RWPE2 (cell line): ENCODE measurements around the gene KDELR1.
A peak's percentile ranks its signal among the peaks of the same experiment; 100 is the strongest.

ENCODE experiments used
- ATAC-seq: fragments of 200-7000 bp; cut with Tn5 transposase; 3 replicates; pipeline ENCODE4 v1.9.1; 2021; ENCODE audit warnings: low read depth
- DNase-seq: peaks from one replicate; pipeline ENCODE4 v3.0.0-alpha.2; 2020; ENCODE audit warnings: low spot score
- H3K27ac ChIP-seq: fragments of 450-650 bp; 2 replicates; pipeline ENCODE4 v1.5.1; 2017; ENCODE audit warnings: mild to moderate bottlenecking; ENCODE audit not compliant: poor library complexity, severe bottlenecking
- H3K27me3 ChIP-seq: fragments of 250-450 bp; sonication (Bioruptor Pico); 2 replicates; pipeline ENCODE4 v1.5.1; 2021; ENCODE audit warnings: mild to moderate bottlenecking, moderate library complexity; ENCODE audit not compliant: insufficient read depth, poor library complexity, severe bottlenecking
- H3K36me3 ChIP-seq: fragments of 250-450 bp; sonication (Bioruptor Pico); 2 replicates; pipeline ENCODE4 v1.5.1; 2020; ENCODE audit warnings: low read depth, mild to moderate bottlenecking, moderate library complexity
- H3K4me1 ChIP-seq: fragments of 250-450 bp; sonication (Bioruptor Pico); 2 replicates; pipeline ENCODE4 v1.5.1; 2021; ENCODE audit warnings: mild to moderate bottlenecking, moderate library complexity; ENCODE audit not compliant: insufficient read depth, poor library complexity, severe bottlenecking
- H3K4me3 ChIP-seq: fragments of 250-450 bp; sonication (Bioruptor Pico); 2 replicates; pipeline ENCODE4 v1.5.1; 2021; ENCODE audit warnings: mild to moderate bottlenecking, moderate library complexity; ENCODE audit not compliant: severe bottlenecking
- H3K9me3 ChIP-seq: fragments of 250-450 bp; sonication (Bioruptor Pico); 2 replicates; pipeline ENCODE4 v1.5.1; 2021; ENCODE audit warnings: mild to moderate bottlenecking, moderate library complexity; ENCODE audit not compliant: severe bottlenecking
- CTCF ChIP-seq: fragments of 450-650 bp; IDR thresholded peaks from one replicate; pipeline ENCODE4 v1.5.1; 2017; ENCODE audit warnings: mild to moderate bottlenecking, moderate library complexity; ENCODE audit not compliant: poor library complexity, severe bottlenecking

Gene KDELR1

DNA sequence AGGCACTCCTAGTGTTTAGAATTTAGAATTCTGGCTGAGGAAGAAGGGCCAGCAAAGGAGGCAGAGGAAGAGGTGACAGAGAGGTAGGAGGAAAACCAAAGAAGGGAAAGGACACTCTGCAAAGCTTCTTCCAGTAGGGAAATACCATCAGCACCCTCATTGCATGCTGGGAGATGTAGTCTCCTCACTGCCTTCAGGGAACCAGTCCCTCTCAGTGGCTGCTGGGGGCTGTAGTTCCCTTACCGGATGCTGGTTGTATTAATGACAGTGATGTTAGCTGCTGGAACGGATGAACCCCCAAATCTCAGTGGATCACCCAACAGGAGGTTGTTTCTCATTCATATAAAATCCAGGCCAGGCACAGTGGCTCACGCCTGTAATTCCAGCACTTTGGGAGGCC is 12.3 kb upstream of the KDELR1 start:
- H3K4me3 ChIP-seq = no peak overlapping the region
- H3K36me3 ChIP-seq = no peaks in the 10 kb centered on the region
- peak; percentile 68 for ATAC-seq
- H3K27ac ChIP-seq = no peak overlapping the region
- TF ChIP-seq CTCF = no peak
- DNase-seq = no peak
- no peaks in the 10 kb centered on the region for H3K9me3 ChIP-seq
- peaks cover 4% of the 10 kb centered on the region for H3K4me1 ChIP-seq
- H3K27me3 ChIP-seq = no peaks in the 10 kb centered on the region

DNA sequence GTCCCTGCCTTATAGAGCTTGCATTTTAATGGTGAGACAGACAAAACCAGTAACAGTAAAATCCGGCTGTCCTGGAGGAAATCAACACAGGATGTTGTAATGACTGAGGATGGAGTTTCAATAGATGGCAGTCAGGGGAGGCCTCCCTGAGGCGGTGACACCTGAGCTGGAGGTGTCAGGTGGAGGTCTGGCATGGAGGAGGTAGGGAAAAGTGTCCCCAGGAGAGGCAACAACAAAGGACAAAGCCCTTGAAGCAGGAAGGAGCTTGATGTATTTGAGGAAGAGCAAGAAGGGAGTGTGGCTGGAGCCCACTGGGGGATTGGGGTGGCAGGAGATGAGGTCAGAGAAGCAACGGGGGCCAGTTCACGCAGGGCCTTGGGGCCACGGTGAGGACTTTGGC is 9.9 kb upstream of the KDELR1 start:
- Histone ChIP-seq H3K27me3 (no peaks in the 10 kb centered on the region), H3K36me3 (no peaks in the 10 kb centered on the region), H3K27ac (no peak overlapping the region), H3K4me3 (no peak overlapping the region), H3K4me1 (peaks cover 6% of the 10 kb centered on the region), H3K9me3 (no peaks in the 10 kb centered on the region)
- no peak for DNase-seq
- no peak for ATAC-seq
- TF ChIP-seq CTCF = no peak

DNA sequence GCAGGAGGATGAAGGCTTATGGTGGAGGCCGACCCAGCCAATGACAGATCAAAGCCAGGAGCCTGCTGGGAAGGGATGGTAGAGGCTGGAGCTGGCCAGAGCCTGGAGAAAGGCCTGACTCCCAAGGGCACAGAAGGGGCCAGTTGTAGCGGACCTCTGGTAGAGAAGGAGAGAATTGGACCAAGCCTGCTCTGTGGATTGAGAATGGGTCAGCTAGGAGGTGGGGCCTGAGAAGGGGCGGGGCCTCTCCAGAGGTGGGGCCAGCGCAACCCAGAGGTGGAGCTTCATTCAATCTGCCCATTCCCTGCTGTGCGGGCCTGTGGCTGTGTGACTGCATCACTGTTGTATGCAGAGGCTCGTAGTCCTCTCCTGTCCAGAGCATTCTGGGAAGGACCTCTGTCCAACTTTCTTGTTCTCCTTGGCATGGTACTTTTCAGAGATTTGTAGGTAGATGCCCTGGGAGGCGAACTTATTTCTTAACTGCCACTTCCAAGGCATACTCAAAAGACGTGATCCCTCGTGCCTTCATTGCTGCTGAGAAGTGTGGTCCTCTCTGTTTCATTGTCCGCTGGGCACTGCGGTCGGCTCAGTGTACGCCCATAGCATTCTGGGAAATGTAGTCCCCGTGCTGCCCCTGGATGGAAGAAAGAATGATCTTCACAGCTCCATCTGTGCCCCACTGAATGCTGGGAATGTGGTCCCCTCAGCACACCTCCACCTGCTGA is 8.8 kb upstream of the KDELR1 start:
- Histone ChIP-seq H3K27ac (no peak overlapping the region), H3K4me3 (no peak overlapping the region), H3K36me3 (no peaks in the 10 kb centered on the region), H3K4me1 (peaks cover 6% of the 10 kb centered on the region), H3K9me3 (no peaks in the 10 kb centered on the region), H3K27me3 (no peaks in the 10 kb centered on the region)
- no peak for DNase-seq
- TF ChIP-seq CTCF = no peak
- peak; percentile 56 for ATAC-seq

DNA sequence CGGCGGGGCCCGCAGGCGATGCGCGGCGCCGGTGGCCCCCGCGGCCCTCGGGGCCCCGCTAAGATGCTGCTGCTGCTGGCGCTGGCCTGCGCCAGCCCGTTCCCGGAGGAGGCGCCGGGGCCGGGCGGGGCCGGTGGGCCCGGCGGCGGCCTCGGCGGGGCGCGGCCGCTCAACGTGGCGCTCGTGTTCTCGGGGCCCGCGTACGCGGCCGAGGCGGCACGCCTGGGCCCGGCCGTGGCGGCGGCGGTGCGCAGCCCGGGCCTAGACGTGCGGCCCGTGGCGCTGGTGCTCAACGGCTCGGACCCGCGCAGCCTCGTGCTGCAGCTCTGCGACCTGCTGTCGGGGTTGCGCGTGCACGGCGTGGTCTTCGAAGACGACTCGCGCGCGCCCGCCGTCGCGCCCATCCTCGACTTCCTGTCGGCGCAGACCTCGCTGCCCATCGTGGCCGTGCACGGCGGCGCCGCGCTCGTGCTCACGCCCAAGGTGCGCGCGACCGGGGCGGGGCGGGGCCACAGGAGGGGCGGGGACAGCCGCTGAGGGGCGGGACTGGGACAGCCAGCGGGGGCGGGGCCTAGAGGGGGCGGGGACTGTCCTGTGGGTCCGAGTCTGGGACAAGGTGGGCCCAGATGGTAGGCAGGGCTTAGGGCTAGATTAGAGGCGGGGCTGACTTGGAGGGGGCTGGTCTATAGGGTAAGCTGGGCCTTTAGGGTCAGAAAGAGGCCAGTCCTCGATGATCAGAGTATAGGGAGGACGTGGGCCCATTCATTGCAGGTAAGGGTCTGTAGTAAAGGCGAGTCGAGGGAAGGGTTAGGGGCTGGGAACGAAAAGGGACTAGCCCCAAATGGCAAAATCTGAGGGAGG is 7.3 kb upstream of the KDELR1 start:
- ATAC-seq (peak; percentile 30), DNase-seq (peak; percentile 92)
- peaks cover 6% of the 10 kb centered on the region for H3K4me1 ChIP-seq
- peaks cover 8% of the 10 kb centered on the region for H3K27me3 ChIP-seq
- peak overlapping the region; percentile 72 for H3K4me3 ChIP-seq
- H3K9me3 ChIP-seq = no peaks in the 10 kb centered on the region
- no peak for TF ChIP-seq CTCF
- no peaks in the 10 kb centered on the region for H3K36me3 ChIP-seq
- H3K27ac ChIP-seq = peak overlapping the region; percentile 83

GRCh38 chr19:48398102-48398374 is 6.7 kb upstream of the KDELR1 start:
- H3K27ac ChIP-seq = peak overlapping the region; percentile 83
- peaks cover 8% of the 10 kb centered on the region for H3K27me3 ChIP-seq
- no peak for ATAC-seq
- peak overlapping the region; percentile 72 for H3K4me3 ChIP-seq
- H3K36me3 ChIP-seq = no peaks in the 10 kb centered on the region
- H3K4me1 ChIP-seq = peaks cover 6% of the 10 kb centered on the region
- no peak for DNase-seq
- no peak for TF ChIP-seq CTCF
- H3K9me3 ChIP-seq = no peaks in the 10 kb centered on the region
